Sigmoid colon (tissue), 4 donors: ENCODE data around the gene MACROD2.

Experiments
- EP300 ChIP-seq, 4 donors: sonication (generic); formaldehyde crosslinking; IDR thresholded peaks; one replicate each; pipeline ENCODE4 v1.6.1; 2017; ENCODE audit warnings: antibody characterized with exemption in 4 of 4
- POLR2A ChIP-seq, 2 donors: fragments of 450-650 bp; IDR thresholded peaks; one replicate each; pipeline ENCODE4 v1.6.1; 2016; ENCODE audit warnings: antibody characterized with exemption in 2 of 2, mild to moderate bottlenecking in 2 of 2, moderate library complexity in 2 of 2
- POLR2AphosphoS5 ChIP-seq, 4 donors: sonication (generic); formaldehyde crosslinking; IDR thresholded peaks; one replicate each; pipeline ENCODE4 v1.6.1; 2017; ENCODE audit warnings: antibody characterized with exemption in 4 of 4
- TF ChIP-seq, protein P1 (sequence below), 4 experiments: fragments of 450-650 bp in 3 of 4; fragments of 200-600 bp in 1 of 4; IDR thresholded peaks; one replicate each; pipeline ENCODE4 v1.5.1; 2016 to 2019; ENCODE audit warnings: antibody characterized with exemption in 4 of 4, mild to moderate bottlenecking in 3 of 4, moderate library complexity in 2 of 4

GRCh38 chr20:14948416-14948815, 953.1 kb downstream of the MACROD2 start:
- TF ChIP-seq, protein P1, sequence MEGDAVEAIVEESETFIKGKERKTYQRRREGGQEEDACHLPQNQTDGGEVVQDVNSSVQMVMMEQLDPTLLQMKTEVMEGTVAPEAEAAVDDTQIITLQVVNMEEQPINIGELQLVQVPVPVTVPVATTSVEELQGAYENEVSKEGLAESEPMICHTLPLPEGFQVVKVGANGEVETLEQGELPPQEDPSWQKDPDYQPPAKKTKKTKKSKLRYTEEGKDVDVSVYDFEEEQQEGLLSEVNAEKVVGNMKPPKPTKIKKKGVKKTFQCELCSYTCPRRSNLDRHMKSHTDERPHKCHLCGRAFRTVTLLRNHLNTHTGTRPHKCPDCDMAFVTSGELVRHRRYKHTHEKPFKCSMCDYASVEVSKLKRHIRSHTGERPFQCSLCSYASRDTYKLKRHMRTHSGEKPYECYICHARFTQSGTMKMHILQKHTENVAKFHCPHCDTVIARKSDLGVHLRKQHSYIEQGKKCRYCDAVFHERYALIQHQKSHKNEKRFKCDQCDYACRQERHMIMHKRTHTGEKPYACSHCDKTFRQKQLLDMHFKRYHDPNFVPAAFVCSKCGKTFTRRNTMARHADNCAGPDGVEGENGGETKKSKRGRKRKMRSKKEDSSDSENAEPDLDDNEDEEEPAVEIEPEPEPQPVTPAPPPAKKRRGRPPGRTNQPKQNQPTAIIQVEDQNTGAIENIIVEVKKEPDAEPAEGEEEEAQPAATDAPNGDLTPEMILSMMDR (IDR thresholded peaks at IDR 0.05), result no peak
- TF ChIP-seq POLR2A (IDR thresholded peaks at IDR 0.05), result no peak
- no peak for TF ChIP-seq POLR2AphosphoS5 (IDR thresholded peaks at IDR 0.05)
- TF ChIP-seq EP300 (IDR thresholded peaks at IDR 0.05), result no peak
